ENCODE results near the gene ADGRG4. TPM values are rescaled to one million over a fixed set of nuclear protein-coding genes. Genes with fewer than 3 reads are reported as not detected.

The ADGRG4 gene
- total RNA-seq, 1 experiment from 2014 or later: not detected

DNA sequence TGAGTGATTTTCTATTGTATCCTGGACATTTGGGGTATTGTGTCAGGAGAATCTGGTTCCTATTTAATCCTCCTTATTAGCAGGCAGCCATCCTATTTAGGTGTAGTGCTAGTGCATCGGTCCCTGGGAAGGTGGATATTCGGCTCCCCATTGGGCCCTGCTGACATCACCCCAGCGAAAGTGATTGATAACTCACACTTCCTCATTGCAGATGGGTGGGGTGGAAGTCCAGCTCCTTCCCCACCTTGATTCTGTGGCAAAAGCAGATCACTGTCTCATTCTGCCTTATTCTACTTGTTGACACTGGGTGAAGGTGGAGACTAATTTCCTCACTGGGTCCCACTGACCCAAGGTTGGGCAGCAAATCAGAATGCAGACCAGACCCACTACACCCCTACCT is 163.8 kb downstream of the ADGRG4 start:
- ATAC-seq (no peak), DNase-seq (no peak)
- CTCF ChIA-PET: no interaction called here
- POLR2A ChIA-PET (ENCODE audit: unreplicated experiment): no interaction called here
- no peaks in the 10 kb centered on the region for H4K20me1 ChIP-seq (ENCODE audit: low read length)
- no TSS peak for BruUV-seq (replicated peaks)
- no peaks in the 10 kb centered on the region for H3K9me2 ChIP-seq (replicated peaks; ENCODE audit: low read length)
- intact Hi-C loops (cut with micrococcal nuclease): no loop called here
- H3K4me3 ChIP-seq (ENCODE audit: low read length): no peak overlapping the region
- H3K79me2 ChIP-seq (ENCODE audit: low read length): no peaks in the 10 kb centered on the region
- H3K4me1 ChIP-seq (ENCODE audit: insufficient read depth, low read length): no peaks in the 10 kb centered on the region
- H3K9ac ChIP-seq (ENCODE audit: low read length): no peak overlapping the region
- H3F3A ChIP-seq (ENCODE audit: low read length, unreplicated experiment): no peaks in the 10 kb centered on the region
- no peak overlapping the region for H3K4me2 ChIP-seq (ENCODE audit: low read length)
- H2AFZ ChIP-seq (ENCODE audit: low read length): no peak overlapping the region
- no peaks in the 10 kb centered on the region for H3K36me3 ChIP-seq (ENCODE audit: low read depth, low read length)
- H3K9me3 ChIP-seq (ENCODE audit: low read length): no peaks in the 10 kb centered on the region
- no peaks in the 10 kb centered on the region for H3K27me3 ChIP-seq (ENCODE audit: low read length)
- no peak overlapping the region for H3K27ac ChIP-seq (ENCODE audit: low read length)
- TF ChIP-seq, protein P1, sequence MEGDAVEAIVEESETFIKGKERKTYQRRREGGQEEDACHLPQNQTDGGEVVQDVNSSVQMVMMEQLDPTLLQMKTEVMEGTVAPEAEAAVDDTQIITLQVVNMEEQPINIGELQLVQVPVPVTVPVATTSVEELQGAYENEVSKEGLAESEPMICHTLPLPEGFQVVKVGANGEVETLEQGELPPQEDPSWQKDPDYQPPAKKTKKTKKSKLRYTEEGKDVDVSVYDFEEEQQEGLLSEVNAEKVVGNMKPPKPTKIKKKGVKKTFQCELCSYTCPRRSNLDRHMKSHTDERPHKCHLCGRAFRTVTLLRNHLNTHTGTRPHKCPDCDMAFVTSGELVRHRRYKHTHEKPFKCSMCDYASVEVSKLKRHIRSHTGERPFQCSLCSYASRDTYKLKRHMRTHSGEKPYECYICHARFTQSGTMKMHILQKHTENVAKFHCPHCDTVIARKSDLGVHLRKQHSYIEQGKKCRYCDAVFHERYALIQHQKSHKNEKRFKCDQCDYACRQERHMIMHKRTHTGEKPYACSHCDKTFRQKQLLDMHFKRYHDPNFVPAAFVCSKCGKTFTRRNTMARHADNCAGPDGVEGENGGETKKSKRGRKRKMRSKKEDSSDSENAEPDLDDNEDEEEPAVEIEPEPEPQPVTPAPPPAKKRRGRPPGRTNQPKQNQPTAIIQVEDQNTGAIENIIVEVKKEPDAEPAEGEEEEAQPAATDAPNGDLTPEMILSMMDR (conservative IDR thresholded peaks at IDR 0.05; ENCODE audit: low read depth, low read length): no peak
- no peak for TF ChIP-seq EZH2phosphoT487 (IDR thresholded peaks at IDR 0.05; ENCODE audit: borderline replicate concordance, low read length)
- no peak for TF ChIP-seq EZH2 (IDR thresholded peaks at IDR 0.05; ENCODE audit: low read length, unreplicated experiment)

Other genes with a start within 250 kb of the ADGRG4 start
- 42.4 and 51.8 TPM in 2 replicates for gene FHL1, start 153.4 kb upstream of the ADGRG4 start, total RNA-seq (2014; rRNA removed)
- gene MAP7D3, start 49.6 kb upstream of the ADGRG4 start, total RNA-seq (2014; rRNA removed): 0.40 and 0.69 TPM in 2 replicates
- not detected in 2 replicates for gene BRS3, start 187.0 kb downstream of the ADGRG4 start, total RNA-seq (2014; rRNA removed)
- 74.7 and 97.9 TPM in 2 replicates for gene HTATSF1, start 196.6 kb downstream of the ADGRG4 start, total RNA-seq (2014; rRNA removed)
- 4.2 and 5.3 TPM in 2 replicates for gene VGLL1, start 231.3 kb downstream of the ADGRG4 start, total RNA-seq (2014; rRNA removed)

All from PC-3 (cell line).